HUES48 (cell line): ENCODE data around the gene LGALS9B.
"Not testable (repeated sequence)": the region's sequence is repeated elsewhere in the genome, so short reads cannot be mapped to it uniquely, and the experiment has no call there.

ENCODE experiments used
- H3K27ac ChIP-seq: one replicate; pipeline ENCODE4 v1.7.0; 2013; ENCODE audit warnings: low read depth, low read length, inconsistent platforms
- H3K27me3 ChIP-seq: 2 replicates; pipeline ENCODE4 v1.6.1; 2013; ENCODE audit warnings: mild to moderate bottlenecking, low read length; ENCODE audit not compliant: control insufficient read depth, insufficient read depth
- H3K36me3 ChIP-seq: 2 replicates; pipeline ENCODE4 v1.6.1; 2013; ENCODE audit warnings: low read length; ENCODE audit not compliant: control insufficient read depth, insufficient read depth
- H3K4me1 ChIP-seq: 2 replicates; pipeline ENCODE4 v1.6.1; 2013; ENCODE audit warnings: mild to moderate bottlenecking, low read length; ENCODE audit not compliant: control insufficient read depth, insufficient read depth
- H3K4me3 ChIP-seq: 2 replicates; pipeline ENCODE4 v1.5.1; 2013; ENCODE audit warnings: mild to moderate bottlenecking, low read depth, low read length
- H3K9ac ChIP-seq: 2 replicates; pipeline ENCODE4 v1.6.1; 2013; ENCODE audit warnings: mild to moderate bottlenecking, low read depth, low read length, moderate library complexity
- H3K9me3 ChIP-seq: 2 replicates; pipeline ENCODE4 v1.6.1; 2013; ENCODE audit warnings: low read length; ENCODE audit not compliant: control insufficient read depth, insufficient read depth

Gene LGALS9B

GRCh38 chr17:20401306-20402022 lies 65.9 kb downstream of the LGALS9B start:
- not testable (repeated sequence) for H3K4me1 ChIP-seq, H3K4me3 ChIP-seq, H3K9me3 ChIP-seq, H3K27me3 ChIP-seq, H3K9ac ChIP-seq, H3K36me3 ChIP-seq, H3K27ac ChIP-seq

- not testable (repeated sequence) for H3K9ac ChIP-seq, H3K4me1 ChIP-seq, H3K4me3 ChIP-seq, H3K27me3 ChIP-seq, H3K27ac ChIP-seq, H3K36me3 ChIP-seq, H3K9me3 ChIP-seq
Observed at GRCh38 chr17:20400559-20401305, 66.6 kb downstream of the LGALS9B start.
